Mammary epithelial cell (primary cell): ENCODE data around the gene C10orf105.

Experiments used
- CTCF ChIP-seq, 2 donors: IDR thresholded peaks in 1 of 2; conservative IDR thresholded peaks in 1 of 2; 2 replicates each; pipeline ENCODE4 v1.5.1; 2011 to 2012; ENCODE audit warnings: inconsistent platforms in 2 of 2, low read length in 2 of 2, mild to moderate bottlenecking in 2 of 2, control low read depth in 1 of 2, low read depth in 1 of 2; ENCODE audit not compliant: insufficient read depth in 1 of 2; ENCODE audit errors: extremely low read depth in 1 of 2
- EZH2 ChIP-seq: IDR thresholded peaks from 2 replicates; pipeline ENCODE4 v1.6.1; 2012; ENCODE audit warnings: low read length, inconsistent platforms, borderline replicate concordance

GRCh38 chr10:71708897-71709882 lies 10.4 kb downstream of the C10orf105 start:
- TF ChIP-seq CTCF (conservative IDR thresholded peaks at IDR 0.05 in 1 of 2, IDR thresholded peaks at IDR 0.05 in 1 of 2; ENCODE audit: extremely low read depth in 1 of 2, insufficient read depth in 1 of 2, low read depth in 1 of 2, low read length in 2 of 2) (no peak), EZH2 (no peak)
